Endometrial microvascular endothelial cells (primary cell): ENCODE measurements around the gene TTC33. TPM values are rescaled to one million over a fixed set of nuclear protein-coding genes. Genes with fewer than 3 reads are reported as not detected.
"Not testable (repeated sequence)": the region's sequence is repeated elsewhere in the genome, so short reads cannot be mapped to it uniquely, and the experiment has no call there.

Experiments used
- in situ Hi-C: cut with HindIII; loops from 2 replicates; pipeline ENCODE4 v1.10.0; 2017; ENCODE audit warnings: low sequenced_read_pairs, low pct_unique_long_range_greater_than_20kb; ENCODE audit errors: inconsistent ontology term
- total RNA-seq: library from RNA; depleted of rRNA; stranded (reverse); fragments of >200 nt; gene quantifications from one replicate; pipeline ENCODE4 v1.2.3, GENCODE V29; 2015; ENCODE audit errors: inconsistent ontology term

Gene TTC33
- total RNA-seq, 1 donor from 2014 or later = 10.3 TPM

- in situ Hi-C loops = no loop called here
Measured at GRCh38 chr5:40669606-40670390, 86.0 kb downstream of the TTC33 start.

GRCh38 chr5:40667161-40667663 lies 88.5 kb downstream of the TTC33 start:
- in situ Hi-C loops = no loop called here

GRCh38 chr5:40666657-40667056 lies 89.1 kb downstream of the TTC33 start:
- in situ Hi-C loops = no loop called here

- in situ Hi-C loops = no loop called here
Measured at GRCh38 chr5:40665635-40666298, 90.0 kb downstream of the TTC33 start.

- in situ Hi-C loops = no loop called here
Measured at GRCh38 chr5:40660751-40661150, 95.0 kb downstream of the TTC33 start.

- in situ Hi-C loops = no loop called here
Measured at GRCh38 chr5:40656766-40657165, 99.0 kb downstream of the TTC33 start.

- in situ Hi-C loops = not testable (repeated sequence)
Measured at GRCh38 chr5:40656091-40656490, 99.7 kb downstream of the TTC33 start.

GRCh38 chr5:40655138-40655537 lies 100.6 kb downstream of the TTC33 start:
- in situ Hi-C loops = no loop called here

GRCh38 chr5:40654377-40654991 lies 101.3 kb downstream of the TTC33 start:
- in situ Hi-C loops = no loop called here

- in situ Hi-C loops = no loop called here
Measured at GRCh38 chr5:40653221-40654022, 102.3 kb downstream of the TTC33 start.

- in situ Hi-C loops = no loop called here
Measured at GRCh38 chr5:40652441-40653220, 103.1 kb downstream of the TTC33 start.

GRCh38 chr5:40651201-40651600 lies 104.6 kb downstream of the TTC33 start:
- in situ Hi-C loops = no loop called here

- in situ Hi-C loops = no loop called here
Measured at GRCh38 chr5:40649463-40650030, 106.2 kb downstream of the TTC33 start.

GRCh38 chr5:40648150-40648549 lies 107.6 kb downstream of the TTC33 start:
- in situ Hi-C loops = no loop called here

- in situ Hi-C loops = no loop called here
Measured at GRCh38 chr5:40646266-40646665, 109.5 kb downstream of the TTC33 start.

- in situ Hi-C loops = not testable (repeated sequence)
Measured at GRCh38 chr5:40639531-40639930, 116.2 kb downstream of the TTC33 start.

- in situ Hi-C loops = no loop called here
Measured at GRCh38 chr5:40634593-40634992, 121.2 kb downstream of the TTC33 start.

- in situ Hi-C loops = no loop called here
Measured at GRCh38 chr5:40634154-40634553, 121.6 kb downstream of the TTC33 start.
